SU-DHL-6 (cell line): Measurements from ENCODE around the gene ANGPTL2.

ENCODE experiments used
- H2AFZ ChIP-seq: fragments of 200-600 bp; sonication (generic); 2 replicates; pipeline ENCODE4 v1.6.1; 2014; ENCODE audit warnings: low read depth, mild to moderate bottlenecking, moderate library complexity, mixed read lengths, antibody characterized with exemption, low read length; ENCODE audit not compliant: severe bottlenecking
- H3F3A ChIP-seq: fragments of 200-600 bp; shearing (Covaris generic); 2 replicates; pipeline ENCODE4 v1.6.0; 2016; ENCODE audit warnings: antibody characterized with exemption, mild to moderate bottlenecking; ENCODE audit not compliant: insufficient read depth
- H3K27ac ChIP-seq: fragments of 200-600 bp; sonication (generic); 2 replicates; pipeline ENCODE4 v1.5.1; 2016; ENCODE audit warnings: low read depth, mild to moderate bottlenecking, low read length, moderate library complexity, mixed read lengths
- H3K27me3 ChIP-seq: fragments of 200-600 bp; sonication (generic), shearing (Covaris generic); 2 replicates; pipeline ENCODE4 v1.6.0; 2014; ENCODE audit warnings: mild to moderate bottlenecking, low read length
- H3K36me3 ChIP-seq: fragments of 200-600 bp; sonication (generic); 2 replicates; pipeline ENCODE4 v1.6.1; 2014; ENCODE audit warnings: mild to moderate bottlenecking, low read length, mixed read lengths
- H3K4me2 ChIP-seq: fragments of 300-600, 200-600 bp; shearing (Covaris generic), sonication (generic); 2 replicates; pipeline ENCODE4 v1.6.0; 2014; ENCODE audit warnings: low read length, low read depth, mild to moderate bottlenecking; ENCODE audit not compliant: poor library complexity, severe bottlenecking
- H3K4me3 ChIP-seq: fragments of 200-600 bp; sonication (generic); 2 replicates; pipeline ENCODE4 v1.5.1; 2014; ENCODE audit warnings: antibody characterized with exemption, low read length, mild to moderate bottlenecking, mixed read lengths; ENCODE audit not compliant: insufficient read depth, poor library complexity, severe bottlenecking
- H3K79me2 ChIP-seq: fragments of 200-600 bp; sonication (generic); 2 replicates; pipeline ENCODE4 v1.6.1; 2014; ENCODE audit warnings: mild to moderate bottlenecking, low read length, moderate library complexity; ENCODE audit not compliant: insufficient read depth
- H3K9ac ChIP-seq: fragments of 200-600 bp; sonication (generic); 2 replicates; pipeline ENCODE4 v1.7.0; 2014; ENCODE audit warnings: mild to moderate bottlenecking, low read length
- H3K9me2 ChIP-seq: fragments of 200-600 bp; sonication (generic); replicated peaks from 2 replicates; pipeline ENCODE4 v1.6.1; 2014; ENCODE audit warnings: low read length; ENCODE audit not compliant: insufficient read depth
- H3K9me3 ChIP-seq: fragments of 200-600 bp; sonication (generic); 2 replicates; pipeline ENCODE4 v1.6.1; 2014; ENCODE audit warnings: low read length, mixed read lengths; ENCODE audit not compliant: insufficient read depth
- H4K20me1 ChIP-seq: fragments of 200-600 bp; sonication (generic); 2 replicates; pipeline ENCODE4 v1.6.1; 2014; ENCODE audit warnings: low read depth, mild to moderate bottlenecking, antibody characterized with exemption, low read length, moderate library complexity, mixed read lengths
- EZH2phosphoT487 ChIP-seq: fragments of 200-600 bp; sonication (generic), shearing (Covaris generic); conservative IDR thresholded peaks from 2 replicates; pipeline ENCODE4 v1.6.1; 2018; ENCODE audit warnings: mild to moderate bottlenecking, antibody characterized with exemption, low read length, moderate library complexity, mixed read lengths
- TF ChIP-seq, protein P1 (sequence below): fragments of 200-600 bp; sonication (generic); IDR thresholded peaks from one replicate; pipeline ENCODE4 v1.5.1; 2017; ENCODE audit warnings: antibody characterized with exemption, mild to moderate bottlenecking, low read length, moderate library complexity; ENCODE audit not compliant: insufficient read depth, poor library complexity, severe bottlenecking

ANGPTL2 gene

GRCh38 chr9:127066851-127067136, 55.6 kb downstream of the ANGPTL2 start:
- Histone ChIP-seq H3F3A (no peaks in the 10 kb centered on the region), H3K4me3 (no peak overlapping the region), H3K27me3 (no peaks in the 10 kb centered on the region), H3K79me2 (no peaks in the 10 kb centered on the region), H2AFZ (no peak overlapping the region), H3K9me3 (no peaks in the 10 kb centered on the region), H4K20me1 (no peaks in the 10 kb centered on the region), H3K27ac (no peak overlapping the region), H3K9ac (no peak overlapping the region), H3K9me2 (no peaks in the 10 kb centered on the region), H3K4me2 (no peak overlapping the region), H3K36me3 (peaks cover 3% of the 10 kb centered on the region; the same call in 1 of the 2 replicates)
- TF ChIP-seq, protein P1, sequence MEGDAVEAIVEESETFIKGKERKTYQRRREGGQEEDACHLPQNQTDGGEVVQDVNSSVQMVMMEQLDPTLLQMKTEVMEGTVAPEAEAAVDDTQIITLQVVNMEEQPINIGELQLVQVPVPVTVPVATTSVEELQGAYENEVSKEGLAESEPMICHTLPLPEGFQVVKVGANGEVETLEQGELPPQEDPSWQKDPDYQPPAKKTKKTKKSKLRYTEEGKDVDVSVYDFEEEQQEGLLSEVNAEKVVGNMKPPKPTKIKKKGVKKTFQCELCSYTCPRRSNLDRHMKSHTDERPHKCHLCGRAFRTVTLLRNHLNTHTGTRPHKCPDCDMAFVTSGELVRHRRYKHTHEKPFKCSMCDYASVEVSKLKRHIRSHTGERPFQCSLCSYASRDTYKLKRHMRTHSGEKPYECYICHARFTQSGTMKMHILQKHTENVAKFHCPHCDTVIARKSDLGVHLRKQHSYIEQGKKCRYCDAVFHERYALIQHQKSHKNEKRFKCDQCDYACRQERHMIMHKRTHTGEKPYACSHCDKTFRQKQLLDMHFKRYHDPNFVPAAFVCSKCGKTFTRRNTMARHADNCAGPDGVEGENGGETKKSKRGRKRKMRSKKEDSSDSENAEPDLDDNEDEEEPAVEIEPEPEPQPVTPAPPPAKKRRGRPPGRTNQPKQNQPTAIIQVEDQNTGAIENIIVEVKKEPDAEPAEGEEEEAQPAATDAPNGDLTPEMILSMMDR, result no peak

DNA sequence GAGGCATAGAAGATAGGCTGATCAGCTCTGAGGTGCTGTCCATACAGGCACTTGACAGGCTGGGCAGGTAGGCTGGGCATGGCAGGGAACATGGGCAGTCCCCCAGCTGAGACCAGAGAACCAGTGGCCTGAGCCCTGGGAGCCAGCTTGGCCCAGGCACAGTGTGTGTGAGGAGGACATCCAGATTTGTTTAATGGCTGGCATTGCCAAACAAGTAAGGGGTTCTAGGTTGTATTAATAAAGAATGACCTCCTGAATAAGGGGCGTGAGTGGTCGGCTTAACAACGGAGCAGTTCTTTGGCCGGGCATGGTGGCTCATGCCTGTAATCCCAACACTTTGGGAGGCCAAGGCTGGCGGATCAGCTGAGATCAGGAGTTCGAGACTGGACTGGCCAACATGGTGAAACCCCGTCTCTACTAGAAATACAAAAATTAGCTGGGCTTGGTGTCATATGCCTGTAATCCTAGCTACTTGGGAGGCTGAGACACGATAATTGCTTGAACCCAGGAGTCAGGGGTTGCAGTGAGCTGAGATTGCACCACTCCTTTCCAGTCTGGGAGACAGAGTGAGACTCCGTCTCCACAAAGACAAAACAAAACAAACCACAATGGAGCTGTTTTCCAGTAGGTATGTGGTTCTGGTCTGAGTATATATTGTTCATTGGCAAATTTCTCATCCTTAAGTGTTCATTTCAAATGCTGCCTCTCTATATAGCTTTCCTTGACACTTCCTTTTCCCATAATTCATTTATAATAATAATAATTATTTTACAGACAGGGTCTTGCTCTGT, 56.2 kb downstream of the ANGPTL2 start:
- no peaks in the 10 kb centered on the region for H3F3A ChIP-seq
- no peaks in the 10 kb centered on the region for H3K9me2 ChIP-seq
- no peak overlapping the region for H2AFZ ChIP-seq
- no peak overlapping the region for H3K27ac ChIP-seq
- no peaks in the 10 kb centered on the region for H3K9me3 ChIP-seq
- no peak overlapping the region for H3K4me2 ChIP-seq
- H3K27me3 ChIP-seq, result no peaks in the 10 kb centered on the region
- H3K36me3 ChIP-seq, result peaks cover 1% of the 10 kb centered on the region; the same call in 1 of the 2 replicates
- TF ChIP-seq, protein P1, result no peak
- no peak for TF ChIP-seq EZH2phosphoT487
- no peak overlapping the region for H3K4me3 ChIP-seq
- H3K9ac ChIP-seq, result no peak overlapping the region
- H3K79me2 ChIP-seq, result no peaks in the 10 kb centered on the region
- H4K20me1 ChIP-seq, result no peaks in the 10 kb centered on the region

DNA sequence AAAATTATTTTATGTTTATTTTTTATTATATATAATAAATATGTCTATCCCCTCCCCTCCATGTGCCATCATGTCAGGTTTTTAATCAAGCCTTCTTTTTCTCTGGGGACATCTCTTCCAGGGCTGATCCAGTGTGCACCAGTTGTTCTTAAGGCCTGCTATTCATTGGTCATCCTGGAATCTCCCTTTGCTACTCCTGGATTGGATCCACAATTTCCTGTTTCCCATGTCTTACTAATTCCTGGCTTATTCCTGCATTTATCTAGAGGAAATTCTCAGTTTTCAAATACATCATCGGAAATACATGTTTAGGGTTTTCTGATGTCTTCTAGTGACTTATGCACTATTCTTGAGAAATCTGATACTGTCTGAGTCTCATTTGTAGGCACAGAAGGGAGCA, 56.8 kb downstream of the ANGPTL2 start:
- Histone ChIP-seq H3K9me2 (no peaks in the 10 kb centered on the region), H3F3A (no peaks in the 10 kb centered on the region), H3K9ac (no peak overlapping the region), H4K20me1 (no peaks in the 10 kb centered on the region), H3K4me3 (no peak overlapping the region), H3K9me3 (no peaks in the 10 kb centered on the region), H3K79me2 (no peaks in the 10 kb centered on the region), H3K27me3 (no peaks in the 10 kb centered on the region), H3K4me2 (no peak overlapping the region), H2AFZ (no peak overlapping the region), H3K27ac (no peak overlapping the region), H3K36me3 (no peaks in the 10 kb centered on the region; the same call in 1 of the 2 replicates)
- no peak for TF ChIP-seq EZH2phosphoT487
- TF ChIP-seq, protein P1, result no peak
